Measurements from ENCODE around the gene TUBB1. TPM values are rescaled to one million over a fixed set of nuclear protein-coding genes. Genes with fewer than 3 reads are reported as not detected.

The TUBB1 gene
- total RNA-seq, result 0.15 TPM in 1 of 3 replicates, not detected in the others
- long read RNA-seq, result 0 reads

DNA sequence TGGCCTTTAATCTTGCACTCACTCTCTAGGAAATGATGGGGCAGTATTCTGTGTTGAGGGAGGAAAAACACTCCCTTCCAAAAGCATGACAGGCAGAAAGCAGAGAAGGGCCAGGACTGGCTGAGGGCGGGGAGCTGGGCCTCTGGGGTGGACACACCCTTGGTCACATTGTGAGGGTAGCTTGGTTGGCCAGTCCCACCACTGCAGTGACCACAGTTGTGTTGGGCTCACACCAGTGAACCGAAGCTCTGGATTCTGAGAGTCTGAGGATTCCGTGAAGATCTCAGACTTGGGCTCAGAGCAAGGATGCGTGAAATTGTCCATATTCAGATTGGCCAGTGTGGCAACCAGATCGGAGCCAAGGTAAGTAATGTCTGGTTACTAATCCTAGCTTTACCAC lies at the start of gene TUBB1:
Gene TUBB1, plus strand, starts transcription at position 213 of the 400 bp plus-strand sequence. Its CDS starts 94 bp downstream, at position 307.
- Mint-ChIP-seq H3K4me3 (ENCODE audit: unreplicated experiment) (no peak within 1 kb of the TSS), H3K4me1 (ENCODE audit: low read depth) (peaks cover 36% of the 10 kb centered on the region), H3K27me3 (ENCODE audit: low read depth) (no peaks in the 10 kb centered on the region), H3K27ac (ENCODE audit: unreplicated experiment) (no peak within 1 kb of the TSS), H3K36me3 (ENCODE audit: low read depth) (peaks cover 7% of the 10 kb centered on the region), H3K9me3 (ENCODE audit: low read depth) (no peaks in the 10 kb centered on the region)
- no peak for DNase-seq (ENCODE audit: low spot score)
- TF ChIP-seq, protein P1, sequence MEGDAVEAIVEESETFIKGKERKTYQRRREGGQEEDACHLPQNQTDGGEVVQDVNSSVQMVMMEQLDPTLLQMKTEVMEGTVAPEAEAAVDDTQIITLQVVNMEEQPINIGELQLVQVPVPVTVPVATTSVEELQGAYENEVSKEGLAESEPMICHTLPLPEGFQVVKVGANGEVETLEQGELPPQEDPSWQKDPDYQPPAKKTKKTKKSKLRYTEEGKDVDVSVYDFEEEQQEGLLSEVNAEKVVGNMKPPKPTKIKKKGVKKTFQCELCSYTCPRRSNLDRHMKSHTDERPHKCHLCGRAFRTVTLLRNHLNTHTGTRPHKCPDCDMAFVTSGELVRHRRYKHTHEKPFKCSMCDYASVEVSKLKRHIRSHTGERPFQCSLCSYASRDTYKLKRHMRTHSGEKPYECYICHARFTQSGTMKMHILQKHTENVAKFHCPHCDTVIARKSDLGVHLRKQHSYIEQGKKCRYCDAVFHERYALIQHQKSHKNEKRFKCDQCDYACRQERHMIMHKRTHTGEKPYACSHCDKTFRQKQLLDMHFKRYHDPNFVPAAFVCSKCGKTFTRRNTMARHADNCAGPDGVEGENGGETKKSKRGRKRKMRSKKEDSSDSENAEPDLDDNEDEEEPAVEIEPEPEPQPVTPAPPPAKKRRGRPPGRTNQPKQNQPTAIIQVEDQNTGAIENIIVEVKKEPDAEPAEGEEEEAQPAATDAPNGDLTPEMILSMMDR (IDR thresholded peaks at IDR 0.05), result no peak

- H3K4me3 Mint-ChIP-seq (ENCODE audit: unreplicated experiment), result no peak overlapping the region
- TF ChIP-seq, protein P1 (IDR thresholded peaks at IDR 0.05), result no peak
- no peak overlapping the region for H3K27ac Mint-ChIP-seq (ENCODE audit: unreplicated experiment)
- H3K36me3 Mint-ChIP-seq (ENCODE audit: low read depth), result peaks cover 4% of the 10 kb centered on the region
- no peaks in the 10 kb centered on the region for H3K4me1 Mint-ChIP-seq (ENCODE audit: low read depth)
- H3K27me3 Mint-ChIP-seq (ENCODE audit: low read depth), result peaks cover 7% of the 10 kb centered on the region
- DNase-seq (ENCODE audit: low spot score), result no peak
- peaks cover 15% of the 10 kb centered on the region for H3K9me3 Mint-ChIP-seq (ENCODE audit: low read depth)
Observed at GRCh38 chr20:58969439-58969838, 49.8 kb upstream of the TUBB1 start.

DNA sequence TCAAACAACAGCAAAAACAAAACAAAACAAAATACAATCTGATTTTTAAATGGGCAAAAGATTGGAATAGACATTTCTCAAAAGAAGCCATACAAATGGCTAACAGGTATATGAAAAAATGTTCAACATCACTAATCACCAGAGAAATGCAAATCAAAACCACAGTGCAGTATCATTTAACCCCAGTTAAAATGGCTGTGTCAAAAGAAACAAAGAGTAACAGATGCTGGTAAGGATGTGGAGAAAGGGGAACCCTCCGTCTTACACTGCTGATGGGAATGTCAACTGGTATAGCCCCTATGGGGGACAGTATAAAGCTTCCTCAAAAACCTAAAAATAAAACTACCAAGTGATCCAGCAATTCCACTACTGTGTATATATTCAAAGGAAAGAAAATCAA lies 49.1 kb upstream of the TUBB1 start:
- no peaks in the 10 kb centered on the region for H3K4me1 Mint-ChIP-seq (ENCODE audit: low read depth)
- TF ChIP-seq, protein P1 (IDR thresholded peaks at IDR 0.05), result no peak
- H3K4me3 Mint-ChIP-seq (ENCODE audit: unreplicated experiment), result no peak overlapping the region
- peaks cover 2% of the 10 kb centered on the region for H3K27me3 Mint-ChIP-seq (ENCODE audit: low read depth)
- H3K27ac Mint-ChIP-seq (ENCODE audit: unreplicated experiment), result no peak overlapping the region
- peaks cover 16% of the 10 kb centered on the region for H3K9me3 Mint-ChIP-seq (ENCODE audit: low read depth)
- DNase-seq (ENCODE audit: low spot score), result no peak
- peaks cover 4% of the 10 kb centered on the region for H3K36me3 Mint-ChIP-seq (ENCODE audit: low read depth)

- H3K27me3 Mint-ChIP-seq (ENCODE audit: low read depth), result peaks cover 2% of the 10 kb centered on the region
- TF ChIP-seq, protein P1 (IDR thresholded peaks at IDR 0.05), result no peak
- DNase-seq (ENCODE audit: low spot score), result no peak
- no peak overlapping the region for H3K4me3 Mint-ChIP-seq (ENCODE audit: unreplicated experiment)
- no peak overlapping the region for H3K27ac Mint-ChIP-seq (ENCODE audit: unreplicated experiment)
- peaks cover 5% of the 10 kb centered on the region for H3K36me3 Mint-ChIP-seq (ENCODE audit: low read depth)
- H3K9me3 Mint-ChIP-seq (ENCODE audit: low read depth), result peaks cover 29% of the 10 kb centered on the region
- no peaks in the 10 kb centered on the region for H3K4me1 Mint-ChIP-seq (ENCODE audit: low read depth)
Observed at GRCh38 chr20:58971429-58971828, 47.8 kb upstream of the TUBB1 start.

DNA sequence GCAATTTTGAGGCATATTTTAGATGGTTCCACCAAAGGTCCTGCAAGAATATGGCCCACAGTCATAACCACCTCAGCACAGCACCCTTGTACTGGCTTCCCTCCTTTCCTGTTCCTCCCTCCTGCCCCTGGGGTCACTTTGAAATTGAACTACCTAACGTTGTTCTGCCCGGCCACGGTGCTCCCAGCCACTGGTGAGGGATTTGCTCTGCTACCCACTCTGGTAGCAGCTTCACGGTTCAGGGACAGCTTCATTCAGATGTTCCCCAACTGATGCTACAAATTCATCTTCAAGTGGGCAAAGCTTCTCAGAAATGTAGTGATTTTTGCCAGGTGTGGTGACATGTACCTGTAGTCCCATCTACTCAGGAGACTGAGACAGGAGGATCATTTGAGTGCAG lies 46.0 kb upstream of the TUBB1 start:
- Mint-ChIP-seq H3K9me3 (ENCODE audit: low read depth) (peaks cover 32% of the 10 kb centered on the region), H3K36me3 (ENCODE audit: low read depth) (peaks cover 5% of the 10 kb centered on the region), H3K27me3 (ENCODE audit: low read depth) (peaks cover 2% of the 10 kb centered on the region), H3K4me1 (ENCODE audit: low read depth) (no peaks in the 10 kb centered on the region), H3K27ac (ENCODE audit: unreplicated experiment) (no peak overlapping the region), H3K4me3 (ENCODE audit: unreplicated experiment) (no peak overlapping the region)
- no peak for DNase-seq (ENCODE audit: low spot score)
- TF ChIP-seq, protein P1 (IDR thresholded peaks at IDR 0.05), result no peak

Data from chondrocyte (in vitro differentiated cells).